ENCODE results near the gene LRRC56. TPM values are rescaled to one million over a fixed set of nuclear protein-coding genes. Genes with fewer than 3 reads are reported as not detected.

Gene LRRC56
- total and polyA plus RNA-seq, 2 donors (not counting 1 experiment from before 2014, with no cell fraction given) = 0.28 to 1.3 TPM

DNA sequence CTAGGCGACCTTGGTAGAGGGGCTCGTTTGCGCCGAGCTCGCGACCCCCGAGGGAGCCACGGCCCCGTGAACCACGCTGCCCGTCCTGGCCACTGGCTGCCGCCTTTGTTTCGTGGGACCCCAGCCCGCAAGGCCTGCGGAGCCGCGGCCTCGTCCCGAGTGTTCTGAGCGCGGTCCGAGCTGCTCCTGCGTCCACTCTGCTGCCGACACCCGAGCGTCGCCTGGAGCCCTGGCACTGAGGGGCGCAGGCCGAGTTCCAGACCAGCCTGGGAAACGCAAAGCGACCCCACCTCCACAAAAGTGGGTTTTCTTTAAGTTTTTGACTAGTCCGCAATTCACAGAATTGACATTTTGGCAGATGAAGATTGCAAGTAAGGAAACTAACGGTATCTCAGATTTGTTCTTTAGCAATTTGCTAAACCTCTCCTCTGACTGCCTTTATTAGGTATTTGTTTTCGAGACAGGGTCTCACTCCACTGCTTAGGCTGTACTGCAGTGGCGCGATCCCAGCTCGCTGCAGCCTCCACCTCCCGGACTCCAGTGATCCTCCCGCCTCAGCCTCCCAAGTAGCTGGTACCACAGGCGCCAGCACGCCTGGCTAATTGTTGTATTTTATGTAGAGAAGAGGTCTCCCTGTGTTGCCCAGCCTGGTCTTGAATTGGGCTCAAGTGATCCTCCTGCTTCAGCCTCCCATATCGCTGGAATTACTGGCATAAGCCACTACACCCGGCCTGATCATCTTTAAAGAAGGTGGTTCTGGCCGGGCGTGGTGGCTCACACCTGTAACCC is 29.4 kb upstream of the LRRC56 start:
- no peak for TF ChIP-seq EZH2 (IDR thresholded peaks at IDR 0.05; ENCODE audit: low read length, missing control alignments)
- TF ChIP-seq, protein P1, sequence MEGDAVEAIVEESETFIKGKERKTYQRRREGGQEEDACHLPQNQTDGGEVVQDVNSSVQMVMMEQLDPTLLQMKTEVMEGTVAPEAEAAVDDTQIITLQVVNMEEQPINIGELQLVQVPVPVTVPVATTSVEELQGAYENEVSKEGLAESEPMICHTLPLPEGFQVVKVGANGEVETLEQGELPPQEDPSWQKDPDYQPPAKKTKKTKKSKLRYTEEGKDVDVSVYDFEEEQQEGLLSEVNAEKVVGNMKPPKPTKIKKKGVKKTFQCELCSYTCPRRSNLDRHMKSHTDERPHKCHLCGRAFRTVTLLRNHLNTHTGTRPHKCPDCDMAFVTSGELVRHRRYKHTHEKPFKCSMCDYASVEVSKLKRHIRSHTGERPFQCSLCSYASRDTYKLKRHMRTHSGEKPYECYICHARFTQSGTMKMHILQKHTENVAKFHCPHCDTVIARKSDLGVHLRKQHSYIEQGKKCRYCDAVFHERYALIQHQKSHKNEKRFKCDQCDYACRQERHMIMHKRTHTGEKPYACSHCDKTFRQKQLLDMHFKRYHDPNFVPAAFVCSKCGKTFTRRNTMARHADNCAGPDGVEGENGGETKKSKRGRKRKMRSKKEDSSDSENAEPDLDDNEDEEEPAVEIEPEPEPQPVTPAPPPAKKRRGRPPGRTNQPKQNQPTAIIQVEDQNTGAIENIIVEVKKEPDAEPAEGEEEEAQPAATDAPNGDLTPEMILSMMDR (conservative IDR thresholded peaks at IDR 0.05 in 1 of 2, IDR thresholded peaks at IDR 0.05 in 1 of 2; ENCODE audit: low read depth in 1 of 2, low read length in 2 of 2) = no peak
- no peak overlapping the region for H2AFZ ChIP-seq (ENCODE audit: low read length)

DNA sequence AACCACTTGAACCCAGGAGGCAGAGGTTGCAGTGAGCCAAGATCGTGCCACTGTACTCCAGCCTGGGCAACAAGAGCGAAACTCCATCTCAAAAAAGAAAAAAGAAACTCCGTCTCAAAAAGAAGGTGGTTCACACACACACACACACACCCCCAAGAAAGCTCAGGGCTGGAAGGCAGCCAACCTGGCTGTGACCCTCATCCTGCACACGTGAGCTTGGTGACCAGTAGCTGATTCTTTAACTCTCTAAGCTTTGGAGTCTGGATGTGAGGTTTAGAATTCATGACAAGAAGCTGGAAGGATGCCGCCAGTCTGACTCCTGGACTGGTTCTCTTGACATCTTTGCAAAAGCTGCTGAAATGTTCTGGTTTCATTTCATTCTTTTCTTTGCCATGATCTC is 28.4 kb upstream of the LRRC56 start:
- Histone ChIP-seq H3K4me1 (ENCODE audit: control insufficient read depth, extremely low read depth, insufficient read depth, low read length) (peaks cover 10% of the 10 kb centered on the region), H4K20me1 (ENCODE audit: control insufficient read depth, extremely low read depth, insufficient read depth, low read length) (no peaks in the 10 kb centered on the region), H3K79me2 (ENCODE audit: control insufficient read depth, insufficient read depth, low read length) (peaks cover 21% of the 10 kb centered on the region), H3K36me3 (ENCODE audit: control insufficient read depth, insufficient read depth, low read length) (peaks cover 2% of the 10 kb centered on the region), H3K4me2 (ENCODE audit: extremely low read depth, insufficient read depth, low read length) (no peak overlapping the region), H3K9me3 (ENCODE audit: control insufficient read depth, insufficient read depth, low read depth, low read length) (no peaks in the 10 kb centered on the region), H2AFZ (ENCODE audit: low read length) (no peak overlapping the region), H3K27me3 (ENCODE audit: control insufficient read depth, insufficient read depth, low read length) (no peaks in the 10 kb centered on the region), H3K4me3 (replicated peaks in 1 of 4; ENCODE audit: control extremely low read depth in 1 of 4, insufficient read depth in 1 of 4, low read depth in 3 of 4, low read length in 4 of 4) (no peak overlapping the region), H3K27ac (ENCODE audit: insufficient read depth, low read length) (no peak overlapping the region), H3K9ac (ENCODE audit: insufficient read depth, low read length) (no peak overlapping the region)
- TF ChIP-seq, protein P1 (conservative IDR thresholded peaks at IDR 0.05 in 1 of 2, IDR thresholded peaks at IDR 0.05 in 1 of 2; ENCODE audit: low read depth in 1 of 2, low read length in 2 of 2) = no peak
- no peak for TF ChIP-seq EZH2 (IDR thresholded peaks at IDR 0.05; ENCODE audit: low read length, missing control alignments)
- no peak for DNase-seq (ENCODE audit: low read depth in 2 of 2)

More for the DNA sequence above, 29.4 kb upstream of the LRRC56 start:
- H3K9me3 ChIP-seq (ENCODE audit: control insufficient read depth, insufficient read depth, low read depth, low read length) = no peaks in the 10 kb centered on the region
- H3K9ac ChIP-seq (ENCODE audit: insufficient read depth, low read length) = peak overlapping the region; percentile 83
- H3K4me3 ChIP-seq (replicated peaks in 1 of 4; ENCODE audit: control extremely low read depth in 1 of 4, insufficient read depth in 1 of 4, low read depth in 3 of 4, low read length in 4 of 4) = peak overlapping the region; percentile 60 to 78 (median 68)
- H3K36me3 ChIP-seq (ENCODE audit: control insufficient read depth, insufficient read depth, low read length) = peaks cover 2% of the 10 kb centered on the region
- peaks cover 13% of the 10 kb centered on the region for H3K4me1 ChIP-seq (ENCODE audit: control insufficient read depth, extremely low read depth, insufficient read depth, low read length)
- no peaks in the 10 kb centered on the region for H4K20me1 ChIP-seq (ENCODE audit: control insufficient read depth, extremely low read depth, insufficient read depth, low read length)
- H3K27ac ChIP-seq (ENCODE audit: insufficient read depth, low read length) = peak overlapping the region; percentile 85
- H3K79me2 ChIP-seq (ENCODE audit: control insufficient read depth, insufficient read depth, low read length) = peaks cover 30% of the 10 kb centered on the region
- H3K4me2 ChIP-seq (ENCODE audit: extremely low read depth, insufficient read depth, low read length) = peak overlapping the region; percentile 71
- no peaks in the 10 kb centered on the region for H3K27me3 ChIP-seq (ENCODE audit: control insufficient read depth, insufficient read depth, low read length)
- no peak for DNase-seq (ENCODE audit: low read depth in 2 of 2)

DNA sequence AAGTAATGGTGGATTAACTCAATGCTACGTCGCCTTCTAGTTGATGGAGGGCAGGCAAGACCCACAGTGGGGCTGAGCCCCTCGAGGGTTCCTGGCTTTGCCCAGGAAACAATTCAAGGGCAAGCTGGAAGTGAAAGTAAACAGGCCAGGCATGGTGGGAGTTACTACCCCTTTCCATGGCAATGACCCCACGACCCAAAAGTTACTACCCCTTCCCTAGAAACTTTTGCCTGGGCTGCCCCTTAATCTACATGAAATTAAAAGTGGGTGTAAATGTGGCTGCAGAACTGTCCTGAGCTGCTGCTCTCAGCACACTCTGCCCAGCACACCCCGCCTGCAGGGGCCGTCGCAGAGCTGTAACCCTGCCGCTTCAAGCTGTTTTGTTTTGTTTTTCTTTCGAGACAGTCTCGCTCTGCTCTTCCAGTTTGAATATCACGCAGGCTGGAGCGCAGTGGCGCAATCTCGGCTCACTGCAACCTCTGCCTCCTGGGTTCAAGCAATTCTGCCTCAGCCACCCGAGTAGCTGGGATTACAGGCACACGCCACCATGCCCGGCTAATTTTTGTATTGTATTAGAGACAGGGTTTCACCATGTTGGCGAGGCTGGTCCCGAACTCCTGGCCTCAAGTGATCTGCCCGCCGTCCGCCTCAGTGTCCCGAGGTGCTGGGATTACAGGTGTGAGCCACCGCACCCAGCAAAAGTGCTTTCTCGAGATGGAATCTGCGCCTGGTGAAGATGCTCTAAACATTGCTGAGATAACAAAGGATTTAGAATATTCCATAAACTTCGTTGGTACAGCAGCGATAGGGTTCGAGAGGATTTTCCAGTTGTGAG is 24.3 kb upstream of the LRRC56 start:
- peaks cover 2% of the 10 kb centered on the region for H3K36me3 ChIP-seq (ENCODE audit: control insufficient read depth, insufficient read depth, low read length)
- DNase-seq (ENCODE audit: low read depth in 2 of 2) = no peak

More for the DNA sequence above, 24.3 kb upstream of the LRRC56 start:
- Histone ChIP-seq H4K20me1 (ENCODE audit: control insufficient read depth, extremely low read depth, insufficient read depth, low read length) (no peaks in the 10 kb centered on the region), H3K27ac (ENCODE audit: insufficient read depth, low read length) (no peak overlapping the region), H3K9me3 (ENCODE audit: control insufficient read depth, insufficient read depth, low read depth, low read length) (no peaks in the 10 kb centered on the region), H2AFZ (ENCODE audit: low read length) (no peak overlapping the region), H3K4me2 (ENCODE audit: extremely low read depth, insufficient read depth, low read length) (no peak overlapping the region), H3K4me3 (replicated peaks in 1 of 4; ENCODE audit: control extremely low read depth in 1 of 4, insufficient read depth in 1 of 4, low read depth in 3 of 4, low read length in 4 of 4) (no peak overlapping the region), H3K79me2 (ENCODE audit: control insufficient read depth, insufficient read depth, low read length) (no peaks in the 10 kb centered on the region), H3K4me1 (ENCODE audit: control insufficient read depth, extremely low read depth, insufficient read depth, low read length) (no peaks in the 10 kb centered on the region), H3K27me3 (ENCODE audit: control insufficient read depth, insufficient read depth, low read length) (no peaks in the 10 kb centered on the region), H3K9ac (ENCODE audit: insufficient read depth, low read length) (no peak overlapping the region)
- TF ChIP-seq, protein P1 (conservative IDR thresholded peaks at IDR 0.05 in 1 of 2, IDR thresholded peaks at IDR 0.05 in 1 of 2; ENCODE audit: low read depth in 1 of 2, low read length in 2 of 2) = no peak
- no peak for TF ChIP-seq EZH2 (IDR thresholded peaks at IDR 0.05; ENCODE audit: low read length, missing control alignments)

Measured in fibroblast of lung (primary cell).